ENCODE data around the gene BZW2.
"Not testable (repeated sequence)": the region's sequence is repeated elsewhere in the genome, so short reads cannot be mapped to it uniquely, and the experiment has no call there.

The BZW2 gene

GRCh38 chr7:16656141-16656540, 10.2 kb downstream of the BZW2 start:
- no peak for DNase-seq (ENCODE audit: low read depth)
- in situ Hi-C loops (cut with HindIII; ENCODE audit: low sequenced_read_pairs): no loop called here
- TF ChIP-seq CTCF (IDR thresholded peaks at IDR 0.05; ENCODE audit: low read depth, low read length, missing control alignments): no peak
- H3K4me3 ChIP-seq (ENCODE audit: low read depth, low read length): no peak overlapping the region

GRCh38 chr7:16657656-16658279, 11.8 kb downstream of the BZW2 start:
- in situ Hi-C loops (cut with HindIII; ENCODE audit: low sequenced_read_pairs): no loop called here
- peak; percentile 5 for TF ChIP-seq CTCF (IDR thresholded peaks at IDR 0.05; ENCODE audit: low read depth, low read length, missing control alignments)
- DNase-seq (ENCODE audit: low read depth): no peak
- no peak overlapping the region for H3K4me3 ChIP-seq (ENCODE audit: low read depth, low read length)

DNA sequence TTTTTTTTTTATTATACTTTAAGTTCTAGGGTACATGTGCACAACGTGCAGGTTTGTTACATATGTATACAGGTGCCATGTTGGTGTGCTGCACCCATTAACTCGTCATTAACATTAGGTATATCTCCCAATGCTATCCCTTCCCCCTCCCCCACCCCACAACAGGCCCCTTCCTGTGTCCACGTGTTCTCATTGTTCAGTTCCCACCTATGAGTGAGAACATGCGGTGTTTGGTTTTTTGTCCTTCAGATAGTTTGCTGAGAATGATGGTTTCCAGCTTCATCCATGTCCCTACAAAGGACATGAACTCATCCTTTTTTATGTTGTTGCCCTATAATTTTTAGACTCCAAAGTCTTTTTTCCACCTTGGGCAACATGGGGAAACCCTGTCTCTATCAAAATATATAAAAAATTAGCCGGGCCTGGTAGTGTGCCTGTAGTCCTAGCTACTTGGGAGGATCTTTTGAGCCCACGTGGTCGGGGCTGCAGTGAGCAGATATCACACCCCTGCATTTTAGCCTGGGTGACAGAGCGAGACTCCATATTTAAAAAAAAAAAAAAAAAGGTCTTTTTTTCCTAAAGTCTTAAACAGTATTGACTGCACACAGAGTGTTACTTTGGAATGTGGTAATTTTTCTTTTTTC, 14.0 kb downstream of the BZW2 start:
- H3K4me3 ChIP-seq (ENCODE audit: low read depth, low read length); DNase-seq (ENCODE audit: low read depth); in situ Hi-C loops (cut with HindIII; ENCODE audit: low sequenced_read_pairs): not testable (repeated sequence)

GRCh38 chr7:16660702-16661464, 14.9 kb downstream of the BZW2 start:
- no peak overlapping the region for H3K4me3 ChIP-seq (ENCODE audit: low read depth, low read length)
- in situ Hi-C loops (cut with HindIII; ENCODE audit: low sequenced_read_pairs): no loop called here
- no peak for DNase-seq (ENCODE audit: low read depth)
- no peak for TF ChIP-seq CTCF (IDR thresholded peaks at IDR 0.05; ENCODE audit: low read depth, low read length, missing control alignments)

DNA sequence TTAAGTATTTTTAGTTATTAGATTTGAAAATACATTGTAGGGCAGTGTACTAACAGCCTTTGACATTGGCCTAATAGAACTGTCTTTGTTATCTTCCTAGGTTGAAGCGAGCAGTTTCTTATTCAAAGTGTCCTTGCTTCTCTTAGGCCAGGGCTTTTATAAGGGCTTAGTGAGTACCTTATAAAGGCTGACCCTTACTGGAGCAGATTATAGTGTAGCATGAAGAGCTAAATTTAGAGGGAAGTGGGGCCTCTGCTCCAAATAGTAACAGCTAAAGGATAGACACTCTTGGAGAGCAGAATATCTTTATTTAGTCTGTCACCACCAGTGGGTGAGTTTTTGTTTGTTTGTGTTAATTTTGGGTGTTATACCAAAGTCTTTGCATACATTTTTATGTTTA, 15.9 kb downstream of the BZW2 start:
- H3K4me3 ChIP-seq (ENCODE audit: low read depth, low read length): no peak overlapping the region
- TF ChIP-seq CTCF (IDR thresholded peaks at IDR 0.05; ENCODE audit: low read depth, low read length, missing control alignments): no peak
- DNase-seq (ENCODE audit: low read depth): no peak
- in situ Hi-C loops (cut with HindIII; ENCODE audit: low sequenced_read_pairs): no loop called here

- H3K4me3 ChIP-seq (ENCODE audit: low read depth, low read length): no peak overlapping the region
- DNase-seq (ENCODE audit: low read depth): no peak
- in situ Hi-C loops (cut with HindIII; ENCODE audit: low sequenced_read_pairs): no loop called here
- TF ChIP-seq CTCF (IDR thresholded peaks at IDR 0.05; ENCODE audit: low read depth, low read length, missing control alignments): no peak
These were observed 21.4 kb downstream of the BZW2 start for GRCh38 chr7:16667355-16667754.

Data from astrocyte of the cerebellum (primary cell).